GM21529 (cell line): Measurements from ENCODE around the gene PRRC1.
A peak's percentile ranks its signal among the peaks of the same experiment; 100 is the strongest.
"Not testable (repeated sequence)": the region's sequence is repeated elsewhere in the genome, so short reads cannot be mapped to it uniquely, and the experiment has no call there.

Experiments
- ATAC-seq: cut with Tn5 transposase; IDR thresholded peaks from one replicate; pipeline ENCODE4 v1.9.1; 2021; ENCODE audit not compliant: unreplicated experiment

The PRRC1 gene

DNA sequence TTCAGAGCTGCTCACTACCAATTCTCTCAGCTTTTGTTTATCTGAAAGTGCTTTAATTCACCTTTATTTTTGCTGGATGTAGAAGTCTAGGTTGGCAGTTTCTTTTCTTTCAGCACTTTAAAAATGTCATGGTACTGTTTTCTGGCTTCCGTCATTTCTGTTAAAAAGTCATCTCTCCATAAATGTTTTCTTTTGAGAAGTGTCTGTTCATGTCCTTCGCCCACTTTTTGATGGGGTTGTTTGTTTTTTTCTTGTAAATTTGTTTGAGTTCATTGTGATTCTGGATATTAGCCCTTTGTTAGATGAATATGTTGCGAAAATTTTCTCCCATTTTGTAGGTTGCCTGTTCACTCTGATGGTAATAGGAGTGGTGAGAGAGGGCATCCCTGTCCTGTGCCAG, 23.1 kb downstream of the PRRC1 start:
- not testable (repeated sequence) for ATAC-seq

DNA sequence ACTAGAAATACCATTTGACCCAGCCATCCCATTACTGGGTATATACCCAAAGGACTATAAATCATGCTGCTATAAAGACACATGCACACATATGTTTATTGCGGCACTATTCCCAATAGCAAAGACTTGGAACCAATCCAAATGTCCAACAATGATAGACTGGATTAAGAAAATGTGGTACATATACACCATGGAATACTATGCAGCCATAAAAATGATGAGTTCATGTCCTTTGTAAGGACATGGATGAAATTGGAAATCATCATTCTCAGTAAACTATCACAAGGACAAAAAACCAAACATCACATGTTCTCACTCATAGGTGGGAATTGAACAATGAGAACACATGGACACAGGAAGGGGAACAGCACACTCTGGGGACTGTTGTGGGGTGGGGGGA, 27.8 kb downstream of the PRRC1 start:
- ATAC-seq, result not testable (repeated sequence)

DNA sequence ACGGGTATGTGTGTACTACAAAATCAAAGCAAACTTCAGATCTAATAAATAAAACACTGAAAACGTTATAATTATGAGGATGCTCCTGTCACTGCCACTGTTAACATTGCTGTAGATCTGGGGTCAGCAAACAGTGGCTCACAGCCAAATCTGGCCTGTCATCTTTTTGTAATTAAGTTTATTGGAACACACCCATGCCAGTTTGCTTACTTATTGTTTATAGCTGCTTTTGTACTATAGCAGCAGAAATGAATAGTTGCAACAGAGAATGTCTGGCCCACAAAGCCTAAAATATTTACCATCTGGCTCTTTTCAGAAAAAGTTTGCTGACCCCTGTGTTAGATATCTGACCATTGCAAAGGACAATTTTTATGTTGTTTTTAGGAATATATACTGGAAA, 32.1 kb downstream of the PRRC1 start:
- ATAC-seq, result no peak

DNA sequence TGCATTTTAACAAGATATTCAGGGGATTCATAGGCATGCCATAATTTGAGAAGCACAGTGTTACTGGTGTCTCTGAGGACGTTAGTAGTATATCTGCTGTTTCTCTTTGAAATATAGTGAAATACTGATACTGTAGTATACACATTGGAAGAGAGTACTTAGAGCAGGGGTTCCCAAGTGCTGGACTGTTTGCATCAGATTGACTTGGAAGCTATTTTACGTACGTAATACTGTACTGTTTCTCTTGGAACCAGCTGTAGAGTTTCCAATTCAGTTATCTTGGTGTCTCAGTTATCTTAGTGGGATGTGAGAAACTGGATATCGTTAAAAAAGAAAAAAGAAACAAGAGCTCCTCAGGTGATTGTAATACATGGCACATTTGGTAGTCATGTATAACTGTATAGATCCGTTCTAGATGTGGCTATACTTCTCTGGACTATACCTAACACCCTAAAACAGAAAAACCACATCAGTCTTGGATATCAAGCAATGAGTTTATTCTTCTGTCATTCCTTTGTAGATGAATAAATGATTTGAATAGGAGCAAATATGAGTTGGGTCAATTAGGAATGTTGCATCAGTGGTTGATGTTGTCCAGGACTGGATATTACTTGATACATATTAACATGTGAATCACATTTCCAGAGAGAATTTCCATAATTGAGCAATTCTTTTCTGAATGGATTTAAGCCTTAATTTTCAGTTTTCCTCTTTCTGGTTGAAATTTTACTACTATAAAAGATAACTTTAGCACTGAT, 33.4 kb downstream of the PRRC1 start:
- ATAC-seq, result no peak

DNA sequence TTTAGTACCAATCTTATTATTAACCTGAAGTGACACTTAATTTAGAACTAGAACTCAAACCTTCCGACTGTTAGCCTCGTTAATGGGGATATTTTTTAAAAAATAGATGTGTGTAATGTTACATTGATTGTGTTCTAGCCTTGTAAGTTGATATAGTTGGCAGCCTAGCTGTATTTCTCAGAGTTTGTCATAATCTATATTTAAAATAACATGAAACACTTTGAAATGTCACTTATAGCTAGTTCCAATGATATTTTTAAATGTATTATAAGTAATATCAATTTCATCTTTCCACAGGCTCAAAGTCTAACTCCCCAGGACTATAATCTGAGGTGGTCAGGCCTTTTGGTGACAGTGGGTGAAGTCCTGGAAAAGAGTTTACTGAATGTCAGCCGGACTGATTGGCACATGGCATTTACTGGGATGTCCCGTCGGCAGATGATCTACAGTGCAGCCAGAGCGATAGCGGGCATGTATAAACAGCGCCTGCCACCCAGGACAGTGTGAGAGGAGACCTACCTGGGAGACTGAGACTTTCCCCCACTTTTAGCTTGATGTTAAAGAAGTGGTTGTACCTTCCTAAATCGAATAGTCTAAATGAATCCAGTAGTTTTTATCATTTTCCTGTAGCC, 34.1 kb downstream of the PRRC1 start:
- no peak for ATAC-seq

DNA sequence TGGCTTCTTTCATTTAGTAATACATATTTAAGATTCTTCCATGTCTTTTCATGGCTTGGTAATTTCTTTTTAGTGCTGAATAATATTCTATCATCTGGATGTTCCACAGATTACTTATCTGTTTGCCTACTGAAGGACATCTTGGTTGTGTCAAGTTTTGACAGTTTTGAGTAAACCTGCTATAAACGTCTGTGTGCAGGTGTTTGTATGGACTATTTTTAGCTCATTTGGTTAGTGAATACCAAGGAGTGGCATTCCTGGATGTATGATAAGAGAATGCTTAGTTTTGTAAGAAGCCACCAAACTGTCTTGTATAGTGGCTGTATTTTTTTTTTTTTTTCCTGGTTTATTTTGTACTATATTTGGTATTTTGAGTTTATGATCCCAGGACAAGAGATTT, 38.4 kb downstream of the PRRC1 start:
- ATAC-seq, result no peak

DNA sequence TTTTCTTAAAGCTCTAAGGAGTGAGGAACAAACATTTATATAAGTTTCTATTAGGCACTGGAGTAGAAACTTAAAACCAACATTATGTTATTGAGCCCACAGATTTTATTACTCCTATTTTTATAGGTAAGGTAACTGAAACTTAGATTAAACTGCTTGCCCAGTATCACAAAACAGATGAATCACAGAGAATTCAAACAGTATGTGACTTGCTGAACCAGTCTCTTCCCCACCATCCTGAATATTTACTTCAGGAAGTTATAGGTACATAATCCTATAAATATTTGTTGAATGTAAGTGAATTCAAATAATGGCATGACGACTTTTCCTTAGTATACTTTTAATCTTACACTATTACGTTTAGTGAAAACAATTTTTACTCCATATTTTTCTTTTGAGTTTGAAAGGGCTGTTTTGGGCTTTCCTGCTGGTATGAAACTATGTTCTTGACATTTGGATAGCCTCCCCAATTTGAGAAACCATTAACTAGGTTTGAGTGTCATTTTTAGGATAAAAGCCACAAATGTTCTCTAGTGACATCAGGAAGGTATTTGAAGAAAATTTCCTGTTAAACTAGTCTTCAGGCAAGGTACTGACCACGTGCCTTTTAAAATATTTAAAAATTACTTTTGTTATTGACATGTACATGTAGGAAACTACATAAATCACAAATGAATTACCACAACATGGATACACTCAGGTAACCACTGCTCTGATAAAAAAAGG, 39.3 kb downstream of the PRRC1 start:
- ATAC-seq, result no peak

DNA sequence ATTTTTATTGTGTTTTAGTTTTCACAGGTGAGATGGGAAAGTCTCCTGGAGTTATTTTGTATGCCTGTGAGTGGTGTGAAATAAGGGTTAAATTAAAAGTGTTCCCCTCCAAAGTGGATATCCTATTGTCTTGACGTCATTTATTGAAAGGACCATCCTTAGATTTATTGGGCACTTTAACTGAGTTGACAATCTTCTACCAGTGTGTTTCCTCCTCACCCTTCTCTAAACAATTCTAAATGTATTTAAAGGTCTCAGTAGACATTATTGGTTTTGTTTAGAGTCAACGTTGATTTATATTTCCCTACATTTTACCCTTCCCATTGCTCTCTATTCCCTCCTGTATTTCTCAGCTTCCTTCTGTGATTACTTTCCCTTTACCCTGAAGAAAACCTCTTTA, 40.8 kb downstream of the PRRC1 start:
- ATAC-seq, result no peak

DNA sequence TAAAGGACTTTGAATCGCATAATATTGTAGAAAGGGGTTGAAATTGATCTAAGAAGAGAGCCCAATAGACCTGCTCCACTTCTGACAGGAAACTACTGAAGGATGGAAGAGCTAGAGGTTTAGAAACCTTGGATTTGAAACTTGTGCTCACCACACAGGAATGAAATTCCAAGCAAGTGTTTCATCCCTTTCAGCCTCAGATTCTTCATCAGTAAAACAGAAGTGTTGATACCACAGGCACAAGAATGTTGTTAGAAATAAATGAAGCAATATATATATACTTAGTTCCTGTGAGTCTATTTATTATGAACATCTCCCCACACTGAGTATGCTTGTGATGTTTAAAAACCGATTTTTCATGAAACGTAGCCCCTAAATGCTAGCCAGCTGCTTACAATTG, 43.8 kb downstream of the PRRC1 start:
- no peak for ATAC-seq

DNA sequence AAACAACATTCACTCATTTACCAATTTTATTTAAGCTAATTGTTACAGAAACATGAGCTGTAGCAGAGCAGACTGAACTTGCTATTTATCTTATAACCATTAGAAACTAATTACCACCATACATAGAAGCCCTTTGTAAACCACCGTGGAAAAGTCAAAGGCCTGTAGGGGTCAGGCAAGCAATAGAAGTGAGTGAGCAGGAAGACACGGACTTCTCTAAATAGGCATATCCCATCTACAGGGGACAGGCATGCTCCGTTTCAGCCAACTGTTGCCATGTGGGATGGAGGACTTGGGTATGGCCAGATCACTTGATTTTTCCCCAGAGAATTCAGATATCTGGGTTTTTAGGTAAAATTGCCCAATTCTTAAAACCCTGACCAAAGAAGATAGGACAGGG, 44.8 kb downstream of the PRRC1 start:
- ATAC-seq, result no peak

DNA sequence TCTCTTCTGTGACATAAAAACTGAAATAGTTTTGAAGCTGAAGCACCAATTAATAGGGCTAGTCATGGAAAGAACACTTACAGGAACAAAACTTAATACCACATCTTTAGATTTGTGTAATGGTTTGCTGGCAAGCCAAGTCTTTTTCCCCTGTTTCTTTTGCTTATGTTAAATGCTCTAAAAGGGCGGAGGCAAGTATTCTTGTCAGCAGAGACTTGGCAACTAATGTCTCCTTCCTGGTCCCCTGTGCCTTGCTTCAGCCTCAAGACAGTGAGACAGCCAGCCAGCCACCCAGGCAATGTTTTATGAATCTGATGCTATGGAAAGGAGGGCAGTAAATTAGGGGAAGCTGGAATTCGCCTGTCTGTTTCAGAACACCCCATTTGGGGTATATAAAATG, 45.7 kb downstream of the PRRC1 start:
- no peak for ATAC-seq

DNA sequence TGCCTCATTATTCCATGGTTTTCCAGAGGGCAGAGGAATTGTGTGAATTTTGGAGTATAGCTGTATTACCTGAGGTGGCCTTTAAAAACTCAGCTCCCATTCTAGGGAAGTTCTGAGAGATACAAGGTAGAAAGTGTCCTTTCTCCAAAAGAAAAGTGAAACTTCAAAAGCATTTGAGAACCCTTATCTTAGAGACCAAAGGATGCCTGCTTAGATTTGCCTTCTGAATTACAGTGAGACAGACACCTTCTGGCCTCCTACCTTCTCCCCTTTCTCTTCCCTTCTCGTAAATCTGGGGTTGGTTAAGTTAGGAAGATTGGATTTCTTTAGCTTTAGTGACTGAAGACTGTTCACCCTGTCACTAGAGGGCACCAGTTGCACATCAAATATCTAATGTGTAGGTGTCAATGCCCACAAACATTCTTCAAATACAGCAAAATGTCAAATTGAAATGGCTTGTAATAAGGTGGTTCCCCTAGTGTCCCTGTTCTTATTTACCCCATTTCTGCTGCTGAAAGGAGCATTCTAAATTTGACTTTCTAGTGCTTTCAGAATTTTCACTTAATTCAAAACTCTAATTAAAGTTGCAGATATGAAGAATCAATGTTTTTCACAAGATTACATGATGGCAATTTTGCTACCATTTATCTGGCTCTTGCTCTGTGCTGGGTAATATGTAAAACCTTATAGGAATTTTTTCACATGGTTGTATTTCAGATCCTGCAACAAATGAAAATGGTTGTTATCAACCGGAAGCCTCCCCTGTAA, 46.7 kb downstream of the PRRC1 start:
- ATAC-seq, result peak; percentile 46

DNA sequence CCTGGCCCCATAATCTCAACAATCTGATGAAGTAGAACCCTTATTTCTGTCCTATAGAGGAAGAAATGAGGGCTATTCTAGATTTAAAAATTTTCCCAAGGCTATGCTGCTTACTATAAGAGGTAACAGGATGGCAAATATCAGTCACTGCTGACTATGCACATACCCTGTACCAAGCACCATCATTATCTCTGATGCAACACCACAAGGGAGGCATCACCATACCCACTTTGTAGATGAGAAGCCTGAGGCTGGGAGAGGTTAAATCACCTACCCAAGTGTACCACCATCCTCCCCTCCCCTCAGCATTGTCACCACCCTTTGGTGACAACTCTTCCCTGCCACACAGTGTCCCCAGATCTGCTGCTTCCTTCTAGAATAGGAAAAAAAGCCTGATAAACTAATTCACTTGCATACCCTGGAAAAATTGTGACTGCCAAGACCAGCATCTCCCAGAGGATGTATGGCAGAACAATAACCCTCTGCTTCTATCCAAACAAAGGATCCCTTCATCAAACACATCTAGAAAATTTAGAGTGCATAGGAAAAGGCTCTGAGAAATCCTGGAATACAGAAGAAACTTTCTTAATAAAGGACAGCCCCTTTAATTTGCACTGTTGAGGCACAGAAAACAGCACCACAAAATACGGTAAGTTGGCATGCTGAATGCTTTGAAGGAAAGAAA, 48.3 kb downstream of the PRRC1 start:
- ATAC-seq, result no peak

DNA sequence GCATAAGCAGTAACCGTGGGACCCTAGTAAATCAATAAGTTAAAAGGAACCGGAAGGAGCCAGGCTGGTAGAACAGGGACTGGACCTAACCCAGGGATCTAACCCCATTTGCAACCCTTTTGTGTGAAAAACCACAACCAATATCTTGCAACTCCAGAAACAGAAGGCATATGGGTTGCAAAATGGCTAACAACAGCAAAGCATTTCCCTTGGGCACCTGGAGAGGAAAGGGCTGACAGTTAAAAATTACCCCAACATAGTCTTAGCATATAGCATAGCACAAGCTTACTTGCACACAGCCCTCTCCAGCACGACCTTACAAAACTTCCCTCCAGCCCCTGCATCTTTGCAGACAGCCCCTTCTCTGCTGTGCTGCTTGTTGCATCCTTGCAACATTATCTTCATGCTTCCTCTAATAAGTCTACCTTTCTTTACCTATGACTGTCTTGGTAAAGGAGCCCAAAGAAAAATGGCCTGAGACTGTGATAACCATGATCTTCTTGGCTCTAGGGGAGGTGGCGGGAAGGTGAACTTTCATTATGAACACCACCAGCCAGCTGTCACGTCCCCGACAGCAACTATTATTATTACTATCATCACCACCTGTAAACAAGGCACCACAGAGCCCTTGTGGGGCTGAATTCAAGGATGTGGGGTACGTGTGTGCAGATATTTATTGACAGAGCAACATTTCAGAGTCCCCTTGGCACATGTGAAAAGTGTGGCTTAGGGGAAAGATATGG, 49.8 kb downstream of the PRRC1 start:
- peak; percentile 72 for ATAC-seq

DNA sequence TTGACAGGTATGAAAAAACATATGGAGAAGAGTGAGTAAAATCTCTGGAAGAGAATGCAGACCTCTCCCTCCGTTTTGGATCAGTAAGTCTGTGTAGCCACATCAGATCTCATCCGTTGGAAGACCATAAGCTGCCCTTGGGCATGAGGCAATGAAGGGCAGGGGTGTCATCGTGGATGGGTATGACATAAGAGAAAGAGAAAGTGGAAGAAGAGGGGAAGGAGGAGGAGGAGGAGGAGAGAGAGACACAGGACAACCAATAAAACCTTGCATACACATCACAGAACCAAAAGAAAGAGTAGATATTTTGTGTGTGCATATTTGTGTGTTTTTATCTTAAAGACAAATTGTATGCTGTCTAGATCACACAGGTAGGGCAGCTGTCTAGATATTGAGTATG, 50.7 kb downstream of the PRRC1 start:
- ATAC-seq, result no peak

DNA sequence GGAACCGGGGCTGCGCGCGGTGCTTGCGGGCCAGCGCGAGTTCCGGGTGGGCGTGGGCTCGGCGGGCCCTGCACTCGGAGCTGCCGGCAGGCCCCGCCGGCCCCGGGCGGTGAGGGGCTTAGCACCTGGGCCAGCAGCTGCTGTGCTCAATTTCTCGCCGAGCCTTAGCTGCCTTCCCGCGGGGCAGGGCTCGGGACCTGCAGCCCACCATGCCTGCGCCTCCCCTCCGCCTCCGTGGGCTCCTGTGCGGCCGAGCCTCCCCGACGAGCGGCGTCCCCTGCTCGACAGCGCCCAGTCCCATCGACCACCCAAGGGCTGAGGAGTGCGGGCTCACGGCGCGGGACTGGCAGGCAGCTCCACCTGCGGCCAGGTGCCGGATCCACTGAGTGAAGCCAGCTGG, 52.0 kb downstream of the PRRC1 start:
- not testable (repeated sequence) for ATAC-seq

DNA sequence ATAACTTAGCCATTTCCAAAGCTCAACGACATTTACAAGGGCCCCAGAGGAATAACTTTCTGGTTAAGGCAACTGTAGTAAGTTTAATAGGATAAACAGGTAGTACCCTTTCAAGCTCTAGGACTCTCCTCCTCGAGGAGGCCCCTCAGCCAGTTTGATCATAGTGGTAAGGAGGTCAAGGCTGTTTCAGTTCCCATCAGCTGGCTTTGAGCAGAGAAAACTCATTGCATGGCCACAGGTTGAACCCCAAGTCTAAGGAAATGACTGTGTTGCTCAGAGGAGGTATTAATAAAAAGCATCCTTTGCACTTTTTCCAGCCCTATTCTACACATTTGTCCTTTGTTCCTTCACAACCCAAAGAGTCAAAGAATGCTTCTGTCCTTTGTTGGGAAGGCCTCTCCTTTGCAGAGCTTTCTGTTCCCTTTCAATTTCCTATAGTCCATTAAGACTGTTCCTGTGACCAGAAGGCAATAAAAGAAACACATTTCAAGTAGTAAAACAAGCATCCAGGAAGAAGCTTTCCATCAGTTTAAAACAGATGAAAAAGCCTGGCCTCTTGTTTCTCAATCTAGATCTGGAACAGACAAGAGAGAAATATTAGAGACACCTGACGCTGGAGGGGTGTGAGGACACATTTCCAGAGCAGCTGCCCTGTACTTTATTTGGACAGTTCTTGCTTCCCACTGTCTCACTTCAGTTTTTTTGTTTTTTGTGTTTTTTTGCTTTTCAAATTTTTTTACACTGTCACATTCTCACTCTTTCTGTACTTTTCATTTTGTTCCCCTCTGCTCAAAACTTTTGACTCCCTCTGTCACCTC, 54.1 kb downstream of the PRRC1 start:
- ATAC-seq, result peak; percentile 64

DNA sequence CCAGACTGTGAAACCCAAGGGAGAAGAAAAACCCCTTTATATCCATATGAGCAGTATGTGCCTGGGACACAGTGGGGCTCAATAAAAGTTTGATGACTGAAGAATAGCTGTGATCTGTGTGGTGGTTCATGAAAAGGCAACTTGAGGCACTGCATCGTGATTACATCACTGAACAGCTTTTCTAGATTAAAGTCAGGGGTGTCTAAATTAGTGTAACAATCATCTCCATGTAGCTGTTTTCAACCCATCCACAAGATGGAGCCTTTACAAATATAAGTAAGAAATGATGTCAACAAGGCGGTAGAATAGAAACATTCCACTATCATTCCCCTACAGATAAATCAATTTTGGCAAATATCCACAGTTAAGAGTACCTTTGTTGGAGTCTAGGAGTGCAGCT, 55.5 kb downstream of the PRRC1 start:
- no peak for ATAC-seq
